Measurements from ENCODE around the gene LRRC26. TPM values are rescaled to one million over a fixed set of nuclear protein-coding genes. Genes with fewer than 3 reads are reported as not detected.

Gene LRRC26
- total and polyA plus RNA-seq, 2 donors, result 0.05 to 0.28 TPM

DNA sequence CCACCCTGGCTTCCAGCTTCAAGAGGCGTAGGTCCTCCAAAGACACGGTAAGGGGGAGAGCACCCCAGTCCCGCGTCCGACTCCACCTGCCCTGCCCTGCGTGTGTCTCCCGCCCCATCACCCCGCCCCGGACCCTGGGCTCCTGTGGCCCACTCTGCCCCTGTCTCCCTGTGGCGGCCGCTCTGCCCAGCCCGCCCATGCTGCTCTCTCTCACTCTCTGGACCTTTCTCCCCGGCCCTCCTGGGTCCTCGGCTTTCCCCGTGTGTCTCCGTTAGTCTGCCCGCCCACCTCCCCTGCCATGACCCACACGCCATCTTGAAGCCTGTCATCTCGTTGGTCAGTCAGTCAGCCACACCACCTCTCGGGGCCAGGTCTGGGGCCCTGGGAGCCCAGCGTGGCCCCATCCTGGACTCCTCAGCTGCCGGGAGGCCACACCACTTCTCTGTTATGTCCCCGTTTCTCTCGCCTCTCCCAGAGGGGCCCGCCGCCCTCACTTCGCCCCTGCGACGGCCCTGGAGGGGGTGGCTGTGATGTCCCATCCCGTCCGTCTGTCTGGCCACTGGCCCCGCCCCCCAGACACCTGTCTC lies 4.5 kb downstream of the LRRC26 start:
- 96% methylated on average over 32 of the region's 32 CpGs for WGBS
- Histone ChIP-seq H3K36me3 (ENCODE audit: control insufficient read depth in 2 of 2, insufficient read depth in 2 of 2, low read length in 1 of 2) (no peaks in the 10 kb centered on the region), H3K4me1 (ENCODE audit: control insufficient read depth in 2 of 2, insufficient read depth in 2 of 2, low read length in 2 of 2) (peaks cover 9 to 18% of the 10 kb centered on the region in 2 donors), H3K27me3 (ENCODE audit: control insufficient read depth in 2 of 2, insufficient read depth in 1 of 2, low read length in 1 of 2) (peaks cover 75 to 99% of the 10 kb centered on the region in 2 donors), H3K9me3 (ENCODE audit: control insufficient read depth in 2 of 2, insufficient read depth in 1 of 2, low read length in 1 of 2) (no peaks in the 10 kb centered on the region), H3K27ac (ENCODE audit: low read depth in 1 of 2, low read length in 1 of 2) (no peak overlapping the region), H3K4me3 (ENCODE audit: low read length in 2 of 2) (no peak overlapping the region)
- no peak for DNase-seq (ENCODE audit: low read depth in 6 of 9, low spot score in 9 of 9)

- peaks cover 9 to 12% of the 10 kb centered on the region in 2 donors for H3K4me1 ChIP-seq (ENCODE audit: control insufficient read depth in 2 of 2, insufficient read depth in 2 of 2, low read length in 2 of 2)
Measured at GRCh38 chr9:137164370-137165249, 5.2 kb downstream of the LRRC26 start.

DNA sequence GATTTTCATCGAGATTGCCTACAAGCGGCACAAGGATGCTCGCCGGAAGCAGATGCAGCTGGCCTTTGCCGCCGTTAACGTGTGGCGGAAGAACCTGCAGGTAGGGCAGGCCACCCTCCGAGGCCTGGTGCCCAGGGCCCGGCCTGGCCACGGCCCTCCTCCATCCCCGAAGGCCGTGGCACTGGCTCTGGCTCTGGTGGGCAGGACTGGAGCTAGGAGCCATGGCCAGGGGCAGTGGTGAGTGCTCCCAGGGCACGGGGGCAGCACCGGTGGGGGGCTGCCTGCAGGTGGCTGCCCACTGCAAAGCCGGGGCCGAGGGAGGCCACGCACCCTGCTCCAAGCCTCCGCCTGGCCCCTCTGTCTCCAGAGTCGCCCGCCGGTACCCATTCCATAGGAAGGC lies 6.0 kb downstream of the LRRC26 start:
- no peak overlapping the region for H3K27ac ChIP-seq (ENCODE audit: low read depth in 1 of 2, low read length in 1 of 2)
- no peak overlapping the region for H3K4me3 ChIP-seq (ENCODE audit: low read length in 2 of 2)
- DNase-seq (ENCODE audit: low read depth in 6 of 9, low spot score in 9 of 9), result no peak
- H3K36me3 ChIP-seq (ENCODE audit: control insufficient read depth in 2 of 2, insufficient read depth in 2 of 2, low read length in 1 of 2), result no peaks in the 10 kb centered on the region
- WGBS, result 94% methylated on average over 22 of the region's 22 CpGs
- peaks cover 5 to 12% of the 10 kb centered on the region in 2 donors for H3K4me1 ChIP-seq (ENCODE audit: control insufficient read depth in 2 of 2, insufficient read depth in 2 of 2, low read length in 2 of 2)
- no peaks in the 10 kb centered on the region for H3K9me3 ChIP-seq (ENCODE audit: control insufficient read depth in 2 of 2, insufficient read depth in 1 of 2, low read length in 1 of 2)
- peaks cover 65 to 99% of the 10 kb centered on the region in 2 donors for H3K27me3 ChIP-seq (ENCODE audit: control insufficient read depth in 2 of 2, insufficient read depth in 1 of 2, low read length in 1 of 2)

More at GRCh38 chr9:137164370-137165249, 5.2 kb downstream of the LRRC26 start:
- WGBS, result 94% methylated on average over 34 of the region's 34 CpGs
- H3K27me3 ChIP-seq (ENCODE audit: control insufficient read depth in 2 of 2, insufficient read depth in 1 of 2, low read length in 1 of 2), result peaks cover 73 to 99% of the 10 kb centered on the region in 2 donors
- no peak for DNase-seq (ENCODE audit: low read depth in 6 of 9, low spot score in 9 of 9)
- no peaks in the 10 kb centered on the region for H3K9me3 ChIP-seq (ENCODE audit: control insufficient read depth in 2 of 2, insufficient read depth in 1 of 2, low read length in 1 of 2)
- no peak overlapping the region for H3K27ac ChIP-seq (ENCODE audit: low read depth in 1 of 2, low read length in 1 of 2)
- H3K36me3 ChIP-seq (ENCODE audit: control insufficient read depth in 2 of 2, insufficient read depth in 2 of 2, low read length in 1 of 2), result no peaks in the 10 kb centered on the region
- H3K4me3 ChIP-seq (ENCODE audit: low read length in 2 of 2), result no peak overlapping the region

GRCh38 chr9:137163365-137163715 lies 6.5 kb downstream of the LRRC26 start:
- Histone ChIP-seq H3K27me3 (ENCODE audit: control insufficient read depth in 2 of 2, insufficient read depth in 1 of 2, low read length in 1 of 2) (peaks cover 60 to 99% of the 10 kb centered on the region in 2 donors), H3K4me1 (ENCODE audit: control insufficient read depth in 2 of 2, insufficient read depth in 2 of 2, low read length in 2 of 2) (peaks cover 2 to 12% of the 10 kb centered on the region in 2 donors), H3K4me3 (ENCODE audit: low read length in 2 of 2) (no peak overlapping the region)

DNA sequence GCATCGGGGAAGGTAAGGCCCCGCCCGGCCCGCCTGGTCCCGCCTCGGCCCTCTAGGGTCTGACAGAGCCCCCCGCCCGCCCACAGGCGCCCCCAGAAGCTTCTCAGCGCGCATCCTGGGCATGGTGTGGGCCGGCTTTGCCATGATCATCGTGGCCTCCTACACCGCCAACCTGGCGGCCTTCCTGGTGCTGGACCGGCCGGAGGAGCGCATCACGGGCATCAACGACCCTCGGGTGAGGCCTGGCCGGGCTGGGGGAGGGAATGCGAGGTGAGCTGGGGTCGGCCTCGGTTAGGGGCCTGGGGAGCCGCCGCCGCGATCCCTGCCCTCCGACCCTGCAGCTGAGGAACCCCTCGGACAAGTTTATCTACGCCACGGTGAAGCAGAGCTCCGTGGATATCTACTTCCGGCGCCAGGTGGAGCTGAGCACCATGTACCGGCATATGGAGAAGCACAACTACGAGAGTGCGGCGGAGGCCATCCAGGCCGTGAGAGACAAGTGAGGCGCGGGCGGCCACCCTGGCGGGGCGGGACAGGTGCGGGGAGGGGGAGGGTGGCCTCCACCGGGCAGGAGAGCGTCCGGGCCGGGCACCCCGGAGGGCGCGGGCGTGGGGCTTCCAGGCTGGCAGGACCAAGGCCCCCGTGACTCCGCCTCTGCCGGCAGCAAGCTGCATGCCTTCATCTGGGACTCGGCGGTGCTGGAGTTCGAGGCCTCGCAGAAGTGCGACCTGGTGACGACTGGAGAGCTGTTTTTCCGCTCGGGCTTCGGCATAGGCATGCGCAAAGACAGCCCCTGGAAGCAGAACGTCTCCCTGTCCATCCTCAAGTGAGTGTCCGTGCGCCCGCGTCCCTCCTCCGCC lies 7.1 kb downstream of the LRRC26 start:
- WGBS, result 60% methylated on average over 74 of the region's 74 CpGs
- peaks cover 54 to 99% of the 10 kb centered on the region in 2 donors for H3K27me3 ChIP-seq (ENCODE audit: control insufficient read depth in 2 of 2, insufficient read depth in 1 of 2, low read length in 1 of 2)

More at GRCh38 chr9:137163365-137163715, 6.5 kb downstream of the LRRC26 start:
- H3K27ac ChIP-seq (ENCODE audit: low read depth in 1 of 2, low read length in 1 of 2), result no peak overlapping the region
- no peaks in the 10 kb centered on the region for H3K9me3 ChIP-seq (ENCODE audit: control insufficient read depth in 2 of 2, insufficient read depth in 1 of 2, low read length in 1 of 2)
- 76% methylated on average over 26 of the region's 26 CpGs for WGBS
- DNase-seq (ENCODE audit: low read depth in 6 of 9, low spot score in 9 of 9), result no peak
- H3K36me3 ChIP-seq (ENCODE audit: control insufficient read depth in 2 of 2, insufficient read depth in 2 of 2, low read length in 1 of 2), result no peaks in the 10 kb centered on the region

GRCh38 chr9:137161558-137162486 lies 8.0 kb downstream of the LRRC26 start:
- H3K27me3 ChIP-seq (ENCODE audit: control insufficient read depth in 2 of 2, insufficient read depth in 1 of 2, low read length in 1 of 2), result peaks cover 48 to 99% of the 10 kb centered on the region in 2 donors

More for the DNA sequence above, 7.1 kb downstream of the LRRC26 start:
- H3K36me3 ChIP-seq (ENCODE audit: control insufficient read depth in 2 of 2, insufficient read depth in 2 of 2, low read length in 1 of 2), result no peaks in the 10 kb centered on the region
- no peak overlapping the region for H3K27ac ChIP-seq (ENCODE audit: low read depth in 1 of 2, low read length in 1 of 2)
- peaks cover 0 to 10% of the 10 kb centered on the region in 2 donors for H3K4me1 ChIP-seq (ENCODE audit: control insufficient read depth in 2 of 2, insufficient read depth in 2 of 2, low read length in 2 of 2)
- H3K9me3 ChIP-seq (ENCODE audit: control insufficient read depth in 2 of 2, insufficient read depth in 1 of 2, low read length in 1 of 2), result no peaks in the 10 kb centered on the region
- peak in 1 of 9 donors; percentile 70 for DNase-seq (ENCODE audit: low read depth in 6 of 9, low spot score in 9 of 9)
- H3K4me3 ChIP-seq (ENCODE audit: low read length in 2 of 2), result no peak overlapping the region

GRCh38 chr9:137160716-137161557 lies 8.9 kb downstream of the LRRC26 start:
- peaks cover 3 to 13% of the 10 kb centered on the region in 2 donors for H3K4me1 ChIP-seq (ENCODE audit: control insufficient read depth in 2 of 2, insufficient read depth in 2 of 2, low read length in 2 of 2)
- no peak for DNase-seq (ENCODE audit: low read depth in 6 of 9, low spot score in 9 of 9)

More at GRCh38 chr9:137161558-137162486, 8.0 kb downstream of the LRRC26 start:
- WGBS, result 46% methylated on average over 69 of the region's 71 CpGs
- Histone ChIP-seq H3K4me3 (ENCODE audit: low read length in 2 of 2) (no peak overlapping the region), H3K27ac (ENCODE audit: low read depth in 1 of 2, low read length in 1 of 2) (no peak overlapping the region), H3K36me3 (ENCODE audit: control insufficient read depth in 2 of 2, insufficient read depth in 2 of 2, low read length in 1 of 2) (no peaks in the 10 kb centered on the region), H3K4me1 (ENCODE audit: control insufficient read depth in 2 of 2, insufficient read depth in 2 of 2, low read length in 2 of 2) (peaks cover under 1 to 11% of the 10 kb centered on the region in 2 donors), H3K9me3 (ENCODE audit: control insufficient read depth in 2 of 2, insufficient read depth in 1 of 2, low read length in 1 of 2) (no peaks in the 10 kb centered on the region)
- no peak for DNase-seq (ENCODE audit: low read depth in 6 of 9, low spot score in 9 of 9)

More at GRCh38 chr9:137160716-137161557, 8.9 kb downstream of the LRRC26 start:
- no peak overlapping the region for H3K27ac ChIP-seq (ENCODE audit: low read depth in 1 of 2, low read length in 1 of 2)
- H3K4me3 ChIP-seq (ENCODE audit: low read length in 2 of 2), result no peak overlapping the region
- H3K9me3 ChIP-seq (ENCODE audit: control insufficient read depth in 2 of 2, insufficient read depth in 1 of 2, low read length in 1 of 2), result no peaks in the 10 kb centered on the region
- WGBS, result 55% methylated on average over 56 of the region's 56 CpGs
- no peaks in the 10 kb centered on the region for H3K36me3 ChIP-seq (ENCODE audit: control insufficient read depth in 2 of 2, insufficient read depth in 2 of 2, low read length in 1 of 2)
- H3K27me3 ChIP-seq (ENCODE audit: control insufficient read depth in 2 of 2, insufficient read depth in 1 of 2, low read length in 1 of 2), result peaks cover 48 to 99% of the 10 kb centered on the region in 2 donors

Measured in thymus (tissue), 11 donors.